Fibroblast of upper back skin (primary cell): ENCODE measurements around the gene CAPN15.

Experiments used
- DNase-seq: peaks from one replicate; pipeline ENCODE4 v3.0.0-alpha.2; 2013

The CAPN15 gene

GRCh38 chr16:548586-548985, 21.1 kb downstream of the CAPN15 start:
- no peak for DNase-seq

DNA sequence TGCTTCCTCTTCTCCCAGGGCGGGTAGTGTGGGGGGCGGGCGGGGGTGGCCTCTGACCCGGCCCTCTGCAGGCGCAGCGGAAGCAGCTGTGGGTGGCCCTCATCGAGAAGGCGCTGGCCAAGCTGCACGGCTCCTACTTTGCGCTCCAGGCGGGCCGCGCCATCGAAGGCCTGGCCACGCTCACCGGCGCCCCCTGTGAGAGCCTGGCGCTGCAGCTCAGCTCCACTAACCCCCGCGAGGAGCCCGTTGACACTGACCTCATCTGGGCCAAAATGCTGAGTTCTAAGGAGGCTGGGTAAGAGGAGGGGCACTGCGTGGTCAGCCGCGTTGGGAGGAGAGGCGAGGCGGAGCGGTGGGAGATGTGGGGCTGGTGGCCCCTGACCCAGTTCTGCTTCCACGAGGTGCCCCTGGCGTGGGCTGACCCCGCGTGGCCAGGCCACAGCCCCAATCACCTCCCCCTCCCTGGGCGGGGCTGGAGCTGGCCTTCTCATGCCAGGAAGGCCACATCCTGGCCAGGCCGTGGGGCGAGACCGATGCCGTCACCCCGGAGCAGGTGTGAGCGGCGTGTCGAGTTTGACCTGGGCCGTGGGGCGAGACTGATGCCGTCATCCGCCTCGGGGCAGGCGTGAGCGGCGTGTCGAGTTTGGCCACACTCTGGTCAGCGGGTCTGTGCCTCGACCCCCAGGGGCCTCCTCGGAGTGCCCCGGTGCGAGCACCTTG, 22.2 kb downstream of the CAPN15 start:
- DNase-seq, result no peak

DNA sequence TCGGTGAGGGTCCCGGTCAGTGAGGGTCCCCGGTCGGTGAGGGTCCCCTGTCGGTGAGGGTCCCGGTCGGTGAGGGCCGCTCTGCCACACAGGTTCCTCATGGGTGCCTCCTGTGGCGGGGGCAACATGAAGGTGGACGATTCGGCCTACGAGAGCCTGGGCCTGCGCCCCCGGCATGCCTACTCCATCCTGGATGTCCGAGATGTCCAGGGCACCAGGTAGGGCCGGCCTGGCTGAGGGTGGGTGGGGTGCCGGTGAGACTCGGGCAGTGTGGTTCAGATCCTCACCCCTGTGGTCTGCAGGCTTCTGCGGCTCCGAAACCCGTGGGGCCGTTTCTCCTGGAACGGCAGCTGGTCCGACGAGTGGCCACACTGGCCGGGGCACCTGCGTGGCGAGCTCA, 23.7 kb downstream of the CAPN15 start:
- no peak for DNase-seq

GRCh38 chr16:552171-552570, 24.7 kb downstream of the CAPN15 start:
- DNase-seq, result no peak

DNA sequence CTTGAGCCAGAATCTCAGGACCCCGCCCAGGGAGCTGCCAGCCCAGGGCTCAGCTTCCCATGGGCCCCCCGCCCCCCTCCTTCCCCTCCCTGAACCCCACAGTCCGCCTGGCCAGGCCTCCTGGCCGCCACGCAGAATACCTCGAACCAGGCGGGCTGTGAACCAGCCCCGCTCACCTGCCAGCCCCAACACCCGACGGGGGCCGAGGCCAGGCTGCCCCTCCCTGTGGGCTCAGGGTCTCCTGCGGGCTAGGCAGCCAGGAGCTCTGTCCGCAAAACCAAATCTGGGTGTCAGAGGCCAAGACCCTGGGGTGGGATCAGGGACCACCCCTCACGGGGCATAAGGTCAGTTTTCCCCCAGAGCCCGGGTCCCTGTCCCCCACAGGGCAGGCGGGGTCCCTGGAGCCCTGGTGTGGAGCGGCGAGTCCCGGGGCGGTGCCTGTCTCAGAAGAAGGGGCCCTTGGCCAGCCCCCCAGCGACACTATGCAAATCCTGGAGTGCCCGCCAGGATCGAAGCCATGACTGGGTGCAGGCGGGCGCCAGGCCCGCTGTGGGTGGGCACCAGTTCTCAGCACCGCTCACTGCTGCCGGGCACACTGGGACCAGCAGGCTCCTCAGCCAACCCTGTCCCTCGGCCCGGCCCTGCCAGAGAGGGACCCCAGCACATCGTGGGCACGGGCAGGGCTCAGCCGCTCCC, 26.2 kb downstream of the CAPN15 start:
- no peak for DNase-seq

DNA sequence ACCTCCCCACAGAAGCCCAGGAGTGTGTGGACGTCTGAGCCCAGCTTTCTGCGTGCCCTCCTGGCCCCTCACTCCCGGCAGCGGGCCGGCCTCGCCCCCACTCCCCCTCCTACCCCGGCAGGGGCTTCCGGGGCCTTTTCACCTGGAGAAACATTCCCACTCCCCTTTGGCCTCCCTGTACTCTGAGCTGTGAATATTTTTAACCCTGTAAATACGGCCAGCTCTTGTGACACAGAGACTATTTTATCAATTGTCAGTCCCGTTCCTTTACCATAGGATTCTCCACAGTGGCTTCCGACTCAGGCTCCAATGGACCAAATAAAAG, 26.7 kb downstream of the CAPN15 start:
- DNase-seq, result no peak

DNA sequence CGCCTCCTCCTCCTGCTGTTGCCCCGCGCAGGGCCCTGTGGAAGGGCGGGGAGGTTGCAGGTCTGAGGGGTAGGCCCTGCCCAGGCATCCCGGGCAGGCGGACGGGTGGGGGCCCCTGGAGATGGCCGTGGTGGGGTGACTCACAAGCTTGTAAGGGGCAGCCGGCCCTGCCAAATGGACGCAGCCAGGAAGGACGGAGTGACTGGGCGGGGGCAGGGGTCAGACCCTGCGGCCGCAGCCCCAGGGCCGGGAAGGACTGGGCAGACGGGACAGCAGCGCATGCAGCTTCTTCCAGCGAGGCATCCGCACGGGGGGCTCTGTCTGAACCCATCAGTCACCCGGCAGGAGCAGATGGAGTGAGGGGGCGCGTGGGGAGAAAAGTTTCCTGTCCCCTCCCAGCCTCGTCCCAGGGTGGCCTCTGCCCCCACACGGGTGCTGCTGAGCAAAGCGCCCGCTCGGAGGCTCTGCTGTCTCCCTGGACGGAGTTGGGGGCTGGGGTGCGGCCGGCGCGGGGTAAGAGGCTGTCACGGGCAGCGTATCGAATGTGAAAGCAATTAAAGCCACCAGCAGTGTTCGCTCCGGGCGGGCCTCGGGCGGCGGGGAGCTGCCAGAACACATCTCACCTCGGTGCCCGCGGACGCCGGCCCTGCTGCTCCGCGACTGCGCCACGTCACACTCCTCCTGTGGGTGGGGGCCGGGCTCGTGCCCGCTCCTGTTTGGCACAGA, 27.3 kb downstream of the CAPN15 start:
- DNase-seq, result peak; percentile 10

GRCh38 chr16:555528-556473, 28.3 kb downstream of the CAPN15 start:
- DNase-seq, result no peak

DNA sequence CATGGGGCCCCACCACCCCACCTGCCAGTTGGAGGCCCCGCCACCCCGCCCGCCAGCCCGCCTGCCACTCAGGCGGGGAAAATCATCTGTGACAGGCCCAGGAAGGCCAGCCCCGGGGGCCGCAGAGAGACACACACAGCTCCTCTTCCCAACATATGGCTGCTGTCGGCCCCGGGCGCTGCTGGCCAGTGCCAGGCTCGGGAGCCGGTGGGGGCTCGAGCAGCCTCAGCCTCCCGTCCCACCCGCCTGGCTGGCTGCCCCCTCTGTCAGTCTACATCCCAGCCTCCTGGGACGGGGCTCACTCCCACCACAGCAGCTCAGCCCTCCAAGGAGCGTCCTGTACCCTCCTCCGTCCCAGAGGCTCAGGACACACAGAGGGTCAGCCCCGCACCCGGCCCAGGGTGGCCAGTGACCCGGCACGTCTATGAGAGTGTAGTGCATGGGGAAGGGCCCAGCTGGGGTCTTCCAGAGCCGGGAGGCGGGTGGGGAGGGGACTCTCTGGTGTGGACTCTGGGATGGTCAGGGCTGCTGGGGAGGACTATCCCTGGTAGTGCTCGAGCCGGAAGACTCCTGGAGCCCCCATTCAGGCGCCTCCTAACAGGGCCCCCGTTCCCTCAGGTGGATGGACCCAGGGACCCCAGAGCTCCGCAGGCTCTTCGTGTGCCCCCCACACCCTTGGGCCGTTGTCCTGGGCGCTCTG, 29.1 kb downstream of the CAPN15 start:
- no peak for DNase-seq

DNA sequence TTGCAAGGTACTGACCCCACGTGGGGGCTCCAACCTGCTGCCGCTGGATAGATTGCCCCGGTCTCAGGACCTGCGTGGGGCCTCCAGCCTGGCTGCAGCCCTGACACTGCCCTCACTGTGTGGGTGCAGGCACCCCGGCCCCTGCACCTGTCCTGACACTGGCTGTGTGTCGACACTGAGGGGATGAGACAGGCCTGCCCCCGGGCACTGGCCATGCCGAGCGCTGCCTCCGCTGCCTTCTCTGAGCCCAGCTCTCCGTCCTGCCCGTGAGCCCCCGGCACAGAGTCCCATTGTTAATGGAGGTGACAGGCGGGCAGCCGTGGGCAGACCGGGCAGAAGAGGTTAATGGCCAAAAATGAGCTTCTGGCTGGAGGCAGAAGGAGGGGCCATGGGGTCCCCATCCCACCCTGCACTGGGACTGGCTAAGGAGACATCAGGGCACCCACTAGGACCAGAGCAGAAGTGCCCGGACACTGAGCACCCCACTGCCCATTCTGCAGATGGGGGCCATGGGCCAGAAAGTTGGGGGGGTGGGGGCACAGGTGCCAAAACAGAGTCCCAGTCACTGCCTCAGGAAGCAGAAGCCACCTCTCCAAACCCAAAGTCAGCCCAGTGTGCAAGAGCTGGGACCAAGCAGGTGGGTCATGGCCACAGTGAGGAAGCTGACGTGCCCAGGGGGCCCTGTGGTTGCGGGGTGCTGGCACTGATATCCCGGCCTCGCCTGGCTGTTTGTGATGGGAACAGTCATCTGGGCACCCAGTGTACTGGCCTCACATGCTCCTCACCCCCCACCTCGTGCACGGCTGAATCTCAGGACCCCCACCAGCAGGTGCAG, 30.2 kb downstream of the CAPN15 start:
- no peak for DNase-seq

DNA sequence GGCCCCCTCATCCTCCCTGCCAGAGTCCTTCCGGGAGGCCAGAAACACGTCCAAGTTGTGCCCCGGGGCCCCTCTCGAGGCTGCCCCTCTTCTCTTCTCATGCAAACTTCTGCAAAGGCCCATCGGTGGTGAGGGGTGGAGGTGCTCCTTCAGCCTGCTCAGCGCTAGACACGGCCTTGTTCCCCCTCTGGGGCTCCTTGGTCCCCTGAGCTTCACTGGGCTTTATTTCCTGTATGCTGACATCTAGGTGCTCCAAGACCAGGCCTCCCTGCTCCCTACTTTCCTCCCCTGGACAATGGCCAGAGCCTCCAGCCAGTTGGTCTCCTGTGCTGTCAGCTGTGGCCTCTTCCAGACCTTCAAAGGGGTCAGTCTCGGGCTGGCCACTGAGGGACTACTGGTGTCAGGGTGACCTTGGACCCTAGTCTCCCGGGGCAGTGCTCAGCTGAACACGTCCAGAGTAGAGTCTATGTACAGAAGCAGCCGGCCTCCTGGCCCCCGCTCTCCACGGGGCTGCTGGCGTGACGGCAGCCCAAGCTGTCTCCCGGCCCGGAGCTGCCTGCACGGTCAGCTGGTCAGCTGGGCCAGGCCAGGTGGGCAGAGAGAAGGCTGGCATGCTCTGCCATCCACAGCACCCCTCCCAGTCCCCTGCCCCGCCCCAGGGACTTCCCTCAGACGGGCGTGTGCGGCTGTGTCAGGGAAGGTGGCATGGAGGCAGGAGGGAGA, 30.9 kb downstream of the CAPN15 start:
- no peak for DNase-seq

DNA sequence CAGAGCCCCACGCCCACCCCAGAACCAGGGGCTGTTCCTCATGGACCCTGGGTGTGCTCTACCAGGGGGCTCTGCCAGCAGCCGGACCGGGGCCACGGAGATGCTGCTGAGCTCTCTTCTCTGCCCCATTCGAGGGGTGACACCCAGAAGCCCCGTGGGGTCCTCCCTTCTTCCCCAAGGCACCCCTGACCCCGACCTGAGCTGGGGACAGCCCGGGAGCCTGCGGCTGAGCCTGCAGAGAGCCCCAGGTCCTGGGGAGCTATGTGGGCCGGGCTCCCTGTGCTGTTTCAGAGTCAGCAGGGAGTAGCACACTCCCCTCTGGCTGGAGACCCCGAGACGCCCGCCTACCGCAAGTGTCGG, 31.5 kb downstream of the CAPN15 start:
- DNase-seq, result no peak

DNA sequence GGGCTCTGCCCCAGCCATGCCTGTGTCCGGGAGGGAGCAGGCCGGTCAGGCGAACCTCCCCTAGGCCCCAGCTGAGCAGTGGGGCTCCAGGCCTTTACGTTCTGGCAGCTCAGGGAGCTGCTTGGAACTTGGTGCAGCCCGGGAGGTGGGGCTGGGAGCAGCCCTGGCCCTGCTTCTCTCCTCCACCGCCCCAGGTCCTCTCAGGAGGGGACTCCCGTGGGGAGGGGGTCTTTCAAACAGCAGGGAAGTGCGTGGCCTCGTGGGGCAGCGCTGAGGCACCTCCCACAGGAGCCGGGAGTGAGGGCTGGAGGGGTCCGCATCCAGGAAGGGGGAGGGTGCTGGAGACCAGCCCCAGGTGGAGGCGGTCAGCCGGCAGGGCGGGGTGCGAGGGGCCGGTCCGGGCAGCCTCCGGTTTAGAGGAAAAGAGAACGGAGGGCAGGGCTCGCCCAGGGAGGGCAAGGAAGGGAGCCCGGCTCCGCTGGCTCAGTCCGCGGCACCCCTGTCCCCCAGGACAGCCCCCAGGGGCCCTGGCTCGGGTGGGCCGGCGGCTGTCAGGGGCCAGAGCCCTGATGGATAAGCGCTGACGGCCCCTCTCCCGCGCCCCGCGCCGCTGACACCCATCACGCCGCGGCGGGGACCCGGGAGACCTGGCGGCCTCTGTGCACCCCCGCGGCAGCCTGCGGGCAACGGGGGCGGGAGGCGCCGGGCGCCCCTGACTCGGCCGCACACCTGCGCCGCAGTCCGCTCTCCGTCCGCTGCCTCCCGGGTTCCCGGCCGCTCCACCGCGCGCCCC, 32.1 kb downstream of the CAPN15 start:
- DNase-seq, result no peak

- no peak for DNase-seq
These were observed 32.7 kb downstream of the CAPN15 start, which contains the start of gene PRR35 for GRCh38 chr16:560204-560700. PRR35 (plus strand) TSS chr16:560394; CDS start chr16:563295, 2,901 bp downstream.

DNA sequence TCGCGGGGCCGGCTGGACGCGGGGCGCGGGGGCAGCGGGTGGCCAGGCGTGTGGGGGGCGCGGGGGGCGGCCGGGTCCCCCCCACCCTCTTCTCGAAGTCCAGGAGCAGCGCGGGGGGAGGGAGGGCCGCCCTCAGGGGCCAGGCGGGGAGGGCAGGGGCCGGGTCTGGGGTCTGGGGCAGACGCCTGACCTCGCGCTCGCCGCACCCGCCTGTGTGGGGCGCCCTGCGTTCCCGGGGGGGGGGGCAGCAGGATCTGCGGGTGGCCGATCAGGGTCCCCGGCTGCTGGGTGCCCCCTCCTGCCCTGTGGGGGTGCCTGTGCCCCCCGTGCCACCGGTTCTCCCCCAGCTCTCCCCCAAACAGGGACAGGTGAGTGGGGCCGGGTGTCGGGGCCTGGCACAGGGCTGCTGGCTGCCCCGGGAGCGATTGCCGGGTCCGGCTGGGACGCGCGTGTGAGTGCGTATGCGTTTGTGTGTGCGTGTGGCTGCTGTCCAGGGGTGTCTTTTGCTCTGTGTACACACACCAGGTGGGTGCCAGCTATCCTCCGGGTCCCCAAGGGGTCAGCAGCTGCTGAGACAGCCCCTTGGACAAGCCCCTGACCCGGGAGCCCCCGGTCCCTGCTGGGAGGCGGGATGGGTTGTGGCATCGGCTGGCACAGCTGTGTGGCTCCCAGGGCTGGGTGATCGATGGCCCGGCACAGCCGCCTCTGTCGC, 33.3 kb downstream of the CAPN15 start:
- no peak for DNase-seq

GRCh38 chr16:561413-561794, 33.9 kb downstream of the CAPN15 start:
- no peak for DNase-seq

DNA sequence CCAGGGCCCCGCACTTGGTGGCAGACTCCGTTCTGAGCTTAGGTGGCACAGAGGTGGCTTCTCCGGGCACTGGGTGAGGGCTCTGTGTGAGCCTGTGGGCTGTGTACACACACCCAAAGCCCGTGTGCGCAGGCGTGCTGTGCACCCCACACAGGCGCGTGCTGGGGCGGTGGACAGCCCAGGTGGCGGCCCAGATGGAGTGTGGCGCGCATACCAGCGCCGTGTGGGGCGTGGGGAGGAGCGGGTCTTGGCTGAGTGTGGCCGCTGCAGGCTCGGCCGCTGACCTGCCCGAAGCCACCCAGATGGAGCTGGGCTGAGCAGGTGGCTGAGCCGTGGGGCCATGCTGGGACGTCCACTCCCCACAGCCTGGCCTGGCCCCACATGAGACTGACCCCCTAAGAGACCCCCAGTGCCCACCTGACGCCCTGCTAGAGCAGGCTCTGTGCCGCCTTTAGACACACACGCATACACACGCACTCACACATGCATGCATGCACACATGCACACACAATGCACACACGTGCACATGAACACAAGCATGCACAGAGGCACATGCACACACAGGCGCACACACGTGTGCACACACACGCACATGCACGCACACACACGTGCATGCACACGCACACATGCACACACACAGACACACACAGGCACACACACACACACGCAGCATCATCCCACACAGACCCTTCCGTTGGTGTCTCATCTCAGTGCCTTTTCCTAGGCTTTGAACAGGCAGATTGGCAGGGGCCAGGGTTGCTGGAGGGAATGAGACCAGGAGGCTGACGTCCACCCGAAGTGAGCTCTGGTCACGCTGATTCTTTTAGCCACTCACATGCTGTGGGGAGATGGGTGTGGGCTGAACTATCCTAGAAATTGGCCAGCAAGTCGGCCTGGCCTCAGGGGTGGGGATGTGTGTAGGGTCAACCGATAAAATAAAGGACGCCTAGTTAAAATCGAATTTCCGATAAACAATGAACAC, 34.7 kb downstream of the CAPN15 start:
- DNase-seq, result no peak
